GM19035 (cell line): ENCODE results near the gene KREMEN1.
"Not testable (repeated sequence)": the region's sequence is repeated elsewhere in the genome, so short reads cannot be mapped to it uniquely, and the experiment has no call there.

Experiments
- ATAC-seq: cut with Tn5 transposase; IDR thresholded peaks from one replicate; pipeline ENCODE4 v1.9.1; 2021; ENCODE audit not compliant: unreplicated experiment

The KREMEN1 gene

GRCh38 chr22:29074276-29074772 is 1.5 kb downstream of the KREMEN1 start:
- no peak for ATAC-seq

GRCh38 chr22:29078036-29078868 is 5.4 kb downstream of the KREMEN1 start:
- no peak for ATAC-seq

- no peak for ATAC-seq
Observed at GRCh38 chr22:29078869-29079207, 6.0 kb downstream of the KREMEN1 start.

GRCh38 chr22:29079218-29079901 is 6.5 kb downstream of the KREMEN1 start:
- no peak for ATAC-seq

- ATAC-seq = no peak
Observed at GRCh38 chr22:29080106-29080975, 7.5 kb downstream of the KREMEN1 start.

GRCh38 chr22:29081517-29082236 is 8.8 kb downstream of the KREMEN1 start:
- ATAC-seq = no peak

- ATAC-seq = no peak
Observed at GRCh38 chr22:29082826-29083545, 10.2 kb downstream of the KREMEN1 start.

GRCh38 chr22:29083576-29083932 is 10.7 kb downstream of the KREMEN1 start:
- not testable (repeated sequence) for ATAC-seq

GRCh38 chr22:29083933-29084591 is 11.2 kb downstream of the KREMEN1 start:
- no peak for ATAC-seq

- no peak for ATAC-seq
Observed at GRCh38 chr22:29087012-29087411, 14.2 kb downstream of the KREMEN1 start.

GRCh38 chr22:29088809-29089208 is 16.0 kb downstream of the KREMEN1 start:
- no peak for ATAC-seq

GRCh38 chr22:29089507-29089906 is 16.7 kb downstream of the KREMEN1 start:
- no peak for ATAC-seq

- no peak for ATAC-seq
Observed at GRCh38 chr22:29090039-29090438, 17.2 kb downstream of the KREMEN1 start.

GRCh38 chr22:29092243-29092642 is 19.4 kb downstream of the KREMEN1 start:
- ATAC-seq = no peak

GRCh38 chr22:29093030-29093429 is 20.2 kb downstream of the KREMEN1 start:
- ATAC-seq = no peak

GRCh38 chr22:29093501-29094300 is 20.9 kb downstream of the KREMEN1 start:
- ATAC-seq = no peak

- no peak for ATAC-seq
Observed at GRCh38 chr22:29095459-29095858, 22.6 kb downstream of the KREMEN1 start.

- no peak for ATAC-seq
Observed at GRCh38 chr22:29096736-29097669, 24.2 kb downstream of the KREMEN1 start.
